ENCODE results near the gene CDKN2AIPNL.

Gene CDKN2AIPNL

GRCh38 chr5:134411546-134412266, at the start of gene CDKN2AIPNL:
TSS of gene CDKN2AIPNL (minus strand) at chr5:134411881. CDS start at chr5:134411854, 27 bp downstream.
- peak; percentile 72 to 83 for DNase-seq

GRCh38 chr5:134460551-134460950, 48.9 kb upstream of the CDKN2AIPNL start:
- DNase-seq, result no peak

GRCh38 chr5:134459491-134459890, 47.8 kb upstream of the CDKN2AIPNL start:
- DNase-seq, result no peak

GRCh38 chr5:134459010-134459403, 47.3 kb upstream of the CDKN2AIPNL start:
- no peak for DNase-seq

- no peak for DNase-seq
Measured at GRCh38 chr5:134458234-134459009, 46.7 kb upstream of the CDKN2AIPNL start.

GRCh38 chr5:134457801-134458200, 46.1 kb upstream of the CDKN2AIPNL start:
- DNase-seq, result no peak

- DNase-seq, result no peak
Measured at GRCh38 chr5:134456825-134457224, 45.1 kb upstream of the CDKN2AIPNL start.

- no peak for DNase-seq
Measured at GRCh38 chr5:134455466-134455865, 43.8 kb upstream of the CDKN2AIPNL start.

GRCh38 chr5:134453016-134453415, 41.3 kb upstream of the CDKN2AIPNL start:
- no peak for DNase-seq

- no peak for DNase-seq
Measured at GRCh38 chr5:134451936-134452505, 40.3 kb upstream of the CDKN2AIPNL start.

- no peak for DNase-seq
Measured at GRCh38 chr5:134451225-134451935, 39.7 kb upstream of the CDKN2AIPNL start.

GRCh38 chr5:134450374-134450773, 38.7 kb upstream of the CDKN2AIPNL start:
- DNase-seq, result no peak

GRCh38 chr5:134449167-134449566, 37.5 kb upstream of the CDKN2AIPNL start:
- no peak for DNase-seq

GRCh38 chr5:134447815-134448520, 36.3 kb upstream of the CDKN2AIPNL start:
- no peak for DNase-seq

GRCh38 chr5:134446938-134447337, 35.3 kb upstream of the CDKN2AIPNL start:
- no peak for DNase-seq

- no peak for DNase-seq
Measured at GRCh38 chr5:134445856-134446818, 34.5 kb upstream of the CDKN2AIPNL start.

- no peak for DNase-seq
Measured at GRCh38 chr5:134444941-134445471, 33.3 kb upstream of the CDKN2AIPNL start.

GRCh38 chr5:134440201-134440755, 28.6 kb upstream of the CDKN2AIPNL start:
- no peak for DNase-seq

- peak in 1 of 2 experiments; percentile 28 for DNase-seq
Measured at GRCh38 chr5:134439210-134439654, 27.6 kb upstream of the CDKN2AIPNL start.

- DNase-seq, result no peak
Measured at GRCh38 chr5:134438721-134439123, 27.0 kb upstream of the CDKN2AIPNL start.
